Endothelial cell of umbilical vein (primary cell): ENCODE measurements around the gene TBC1D9. TPM values are rescaled to one million over a fixed set of nuclear protein-coding genes. Genes with fewer than 3 reads are reported as not detected.

Source experiments
- BruUV-seq: library from RNA; stranded (reverse); fragments of 400-500 nt; replicated peaks from 2 replicates; lab custom pipeline; 2021; lab: Mats Ljungman, UMichigan
- CTCF ChIA-PET: fragments of 300-600, 350-600 bp; sonication (Branson Sonifier 250); formaldehyde crosslinking; loops from one replicate; lab custom pipeline; 2021; ENCODE audit warnings: antibody characterized with exemption, inconsistent platforms; lab: Charles Lee
- POLR2A ChIA-PET: fragments of 300-600, 350-600 bp; sonication (Branson Sonifier 250); formaldehyde crosslinking; loops from one replicate; lab custom pipeline; 2021; ENCODE audit warnings: antibody characterized with exemption, inconsistent platforms; lab: Charles Lee
- DNase-seq: peaks from one replicate; pipeline ENCODE4 v3.0.0-alpha.2; 2011; ENCODE audit warnings: low read depth, low spot score
- FAIRE-seq: peaks from 2 replicates; lab custom pipeline; 2011; peaks lifted over from hg19 to GRCh38; lab: Jason Lieb, UNC
- H2AFZ ChIP-seq: 2 replicates; pipeline ENCODE4 v1.6.0; 2012; ENCODE audit warnings: low read depth, low read length, control low read depth, inconsistent platforms
- H3K27ac ChIP-seq: 2 replicates; pipeline ENCODE4 v1.5.1; 2011; ENCODE audit warnings: low read depth, mild to moderate bottlenecking, control low read depth, low read length, moderate library complexity; ENCODE audit not compliant: insufficient read depth
- H3K27me3 ChIP-seq, 2 experiments: 2 replicates each; pipeline versions ENCODE4 v1.6.0 to v1.6.1; 2011; ENCODE audit warnings: low read length in 2 of 2, mixed read lengths in 1 of 2; ENCODE audit not compliant: control insufficient read depth in 2 of 2, insufficient read depth in 2 of 2
- H3K36me3 ChIP-seq, 2 experiments: 2 replicates in 1 of 2; 3 replicates in 1 of 2; pipeline ENCODE4 v1.5.1; 2011; ENCODE audit warnings: low read length in 2 of 2, mild to moderate bottlenecking in 1 of 2, moderate library complexity in 1 of 2; ENCODE audit not compliant: control insufficient read depth in 2 of 2, insufficient read depth in 2 of 2; ENCODE audit errors: extremely low read depth in 1 of 2
- H3K4me1 ChIP-seq: 3 replicates; pipeline ENCODE4 v1.5.1; 2011; ENCODE audit warnings: mild to moderate bottlenecking, low read length; ENCODE audit not compliant: control insufficient read depth, insufficient read depth; ENCODE audit errors: extremely low read depth
- H3K4me2 ChIP-seq: 2 replicates; pipeline ENCODE4 v1.6.1; 2011; ENCODE audit warnings: low read length, control low read depth, mixed read lengths; ENCODE audit not compliant: insufficient read depth
- H3K4me3 ChIP-seq, 3 experiments: fragments of 200-600 bp in 1 of 3; sonication (generic), shearing (Covaris generic) in 1 of 3; replicated peaks in 1 of 3; 2 replicates each; pipeline ENCODE4 v1.5.1; 2011 to 2016; ENCODE audit warnings: control low read depth in 3 of 3, low read length in 3 of 3, mild to moderate bottlenecking in 2 of 3, inconsistent platforms in 1 of 3, low read depth in 1 of 3, moderate library complexity in 1 of 3; ENCODE audit not compliant: insufficient read depth in 1 of 3
- H3K79me2 ChIP-seq: 2 replicates; pipeline ENCODE4 v1.6.0; 2012; ENCODE audit warnings: low read length, inconsistent platforms; ENCODE audit not compliant: control insufficient read depth, insufficient read depth
- H3K9ac ChIP-seq: replicated peaks from 2 replicates; pipeline ENCODE3; 2011; ENCODE audit warnings: low read length, control low read depth; ENCODE audit not compliant: insufficient read depth; ENCODE audit errors: extremely low read depth
- H3K9me1 ChIP-seq: replicated peaks from 3 replicates; pipeline ENCODE4 v1.6.0; 2011; ENCODE audit warnings: mild to moderate bottlenecking, low read length; ENCODE audit not compliant: control insufficient read depth, insufficient read depth; ENCODE audit errors: extremely low read depth
- H3K9me3 ChIP-seq: replicated peaks from 2 replicates; pipeline ENCODE4 v1.5.1; 2012; ENCODE audit warnings: low read length, inconsistent platforms; ENCODE audit not compliant: control insufficient read depth, insufficient read depth
- H4K20me1 ChIP-seq: replicated peaks from 2 replicates; pipeline ENCODE3; 2011; ENCODE audit warnings: mild to moderate bottlenecking, low read length; ENCODE audit not compliant: control insufficient read depth, insufficient read depth; ENCODE audit errors: extremely low read depth
- EZH2 ChIP-seq: IDR thresholded peaks from 2 replicates; pipeline ENCODE4 v1.6.1; 2012; ENCODE audit warnings: borderline replicate concordance, low read depth, mild to moderate bottlenecking, moderate library complexity, low read length, inconsistent platforms; ENCODE audit not compliant: severe bottlenecking
- FOS ChIP-seq: IDR thresholded peaks from 2 replicates; pipeline ENCODE4 v1.6.1; 2011; ENCODE audit warnings: mild to moderate bottlenecking, low read length, moderate library complexity, borderline replicate concordance; ENCODE audit not compliant: insufficient read depth
- GATA2 ChIP-seq: IDR thresholded peaks from 2 replicates; pipeline ENCODE4 v1.7.0; 2011; ENCODE audit warnings: low read depth, mild to moderate bottlenecking, moderate library complexity, mixed read lengths, low read length; ENCODE audit not compliant: insufficient read length, insufficient read depth
- JUN ChIP-seq: IDR thresholded peaks from 2 replicates; pipeline ENCODE4 v1.6.1; 2011; ENCODE audit warnings: borderline replicate concordance, low read depth; ENCODE audit not compliant: insufficient read length, insufficient read depth
- MYC ChIP-seq: IDR thresholded peaks from one replicate; pipeline ENCODE4 v1.6.1; 2011; ENCODE audit warnings: mild to moderate bottlenecking, low read depth, low read length
- POLR2A ChIP-seq: IDR thresholded peaks from 2 replicates; pipeline ENCODE4 v1.6.1; 2012; ENCODE audit warnings: low read depth, mild to moderate bottlenecking, control low read depth, low read length
- POLR2AphosphoS5 ChIP-seq: IDR thresholded peaks from 2 replicates; pipeline ENCODE4 v1.6.1; 2012; ENCODE audit warnings: low read depth, mild to moderate bottlenecking, control low read depth, low read length, moderate library complexity; ENCODE audit not compliant: insufficient read depth
- dilution Hi-C: fragments of 300-500 bp; cut with MboI; formaldehyde crosslinking; loops from one replicate; pipeline ENCODE4 v1.15.0; 2019; ENCODE audit warnings: low sequenced_read_pairs; ENCODE audit not compliant: extremely low pct_ligation_motif_present
- intact Hi-C: fragments of 100-400 bp; cut with micrococcal nuclease; formaldehyde crosslinking; loops from one replicate; pipeline ENCODE4 v1.10.0; 2022
- polyA plus RNA-seq, 4 experiments: library from polyadenylated mRNA; depleted of rRNA in 3 of 4; stranded (reverse) in 3 of 4; unstranded in 1 of 4; fragments of >200 nt; gene quantifications; 2 replicates each; pipeline versions ENCODE4 v1.2.1 to v1.2.3, GENCODE V29; 2011 to 2012; ENCODE audit warnings: missing spikeins in 1 of 4
- total RNA-seq: library from RNA; stranded (reverse); gene quantifications from 2 replicates; pipeline ENCODE4 v1.2.3, GENCODE V29; 2021
- TF ChIP-seq, protein P1 (sequence below): IDR thresholded peaks from 2 replicates; pipeline ENCODE4 v1.6.1; 2011; ENCODE audit not compliant: insufficient read depth, insufficient read length
- TF ChIP-seq, protein P2 (sequence below), 2 donors: IDR thresholded peaks; 1 replicate in 1 of 2; 2 replicates in 1 of 2; pipeline ENCODE4 v1.5.1; 2011; ENCODE audit warnings: low read length in 2 of 2, mild to moderate bottlenecking in 2 of 2, moderate library complexity in 2 of 2, control low read depth in 1 of 2, inconsistent platforms in 1 of 2, low read depth in 1 of 2; ENCODE audit not compliant: insufficient read depth in 1 of 2; ENCODE audit errors: extremely low read depth in 1 of 2

TBC1D9 gene
- total and polyA plus RNA-seq, 2 donors (not counting 3 experiments of a cell fraction or from before 2014, with no cell fraction given) = 21.7 to 45.3 TPM

DNA sequence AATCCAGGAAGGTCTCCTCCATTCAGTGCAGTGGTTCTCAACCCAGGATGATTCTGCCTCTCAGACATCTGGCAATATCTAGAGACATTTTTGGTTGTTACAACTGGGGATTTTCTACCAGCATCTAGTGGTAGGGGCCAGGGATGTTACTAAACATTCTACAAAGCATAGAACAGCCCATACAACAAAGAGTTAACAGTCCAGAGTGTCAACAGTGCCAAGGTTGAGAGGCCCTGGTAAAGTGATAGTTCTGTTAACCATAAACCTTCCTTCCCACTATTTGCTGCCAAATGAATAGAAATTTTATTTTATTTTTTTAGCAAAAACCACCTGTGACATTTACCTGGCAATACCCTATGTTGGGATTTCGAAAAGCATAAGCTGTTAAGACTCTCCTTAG lies 94.6 kb downstream of the TBC1D9 start:
- no peak overlapping the region for H3K4me3 ChIP-seq
- DNase-seq = no peak
- H2AFZ ChIP-seq = no peak overlapping the region
- POLR2A ChIA-PET = no interaction called here
- TF ChIP-seq, protein P1, sequence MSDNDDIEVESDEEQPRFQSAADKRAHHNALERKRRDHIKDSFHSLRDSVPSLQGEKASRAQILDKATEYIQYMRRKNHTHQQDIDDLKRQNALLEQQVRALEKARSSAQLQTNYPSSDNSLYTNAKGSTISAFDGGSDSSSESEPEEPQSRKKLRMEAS = no peak
- TF ChIP-seq GATA2 (no peak), JUN (no peak), POLR2AphosphoS5 (no peak)
- no peak overlapping the region for H3K4me2 ChIP-seq
- no peaks in the 10 kb centered on the region for H3K4me1 ChIP-seq
- H3K9me3 ChIP-seq = no peaks in the 10 kb centered on the region
- no peak overlapping the region for H3K9ac ChIP-seq
- no TSS peak for BruUV-seq
- peaks cover 7 to 15% of the 10 kb centered on the region in 2 experiments for H3K36me3 ChIP-seq
- H3K9me1 ChIP-seq = no peaks in the 10 kb centered on the region
- dilution Hi-C loops (no loop called here), intact Hi-C loops (no loop called here)
- H3K79me2 ChIP-seq = no peaks in the 10 kb centered on the region
- H3K27ac ChIP-seq = no peak overlapping the region
- H4K20me1 ChIP-seq = no peaks in the 10 kb centered on the region
- no peaks in the 10 kb centered on the region for H3K27me3 ChIP-seq
- FAIRE-seq = no peak
- CTCF ChIA-PET = interaction anchor here (1.5 kb wide), 1 partner anchor 190 kb away, joined by 4 read pairs; no protein-coding TSS in a partner anchor

DNA sequence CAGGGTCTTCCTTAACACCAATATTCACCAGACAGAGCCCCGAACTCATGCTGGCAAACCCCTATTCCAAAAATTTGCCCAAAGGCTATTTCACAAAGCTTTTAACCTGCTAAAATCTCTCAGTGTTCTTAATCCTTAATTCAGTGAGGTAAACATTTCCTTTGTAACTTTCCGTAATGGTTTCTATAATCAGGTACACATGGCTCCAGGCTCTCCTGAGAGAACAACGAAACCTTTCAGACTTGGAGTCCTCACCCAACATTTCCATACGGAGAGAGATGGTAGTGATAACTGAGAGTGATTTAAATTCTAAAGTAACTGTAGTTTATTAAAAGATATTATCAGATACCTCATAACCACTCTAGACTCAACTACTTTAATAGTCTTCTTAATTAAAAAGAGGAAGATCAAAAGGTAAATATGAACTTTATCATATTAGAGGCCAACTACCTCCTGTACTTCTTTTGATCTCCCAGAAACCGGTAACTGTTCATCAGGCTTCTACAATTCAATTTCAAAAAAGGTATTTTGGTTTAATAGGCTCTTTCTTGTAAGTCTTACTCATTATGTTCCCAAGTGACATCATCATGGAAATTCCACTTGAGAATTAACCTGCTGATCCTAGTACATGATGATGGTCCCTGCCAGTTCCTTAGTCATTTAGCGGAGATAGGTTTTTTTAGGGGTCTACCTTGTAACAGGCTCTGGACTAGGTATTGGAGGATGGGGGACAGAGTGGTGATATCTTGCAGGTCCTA lies 96.1 kb downstream of the TBC1D9 start:
- TF ChIP-seq POLR2AphosphoS5 (no peak), POLR2A (no peak), MYC (no peak), EZH2 (no peak), GATA2 (no peak), JUN (no peak), FOS (no peak)
- TF ChIP-seq, protein P2, sequence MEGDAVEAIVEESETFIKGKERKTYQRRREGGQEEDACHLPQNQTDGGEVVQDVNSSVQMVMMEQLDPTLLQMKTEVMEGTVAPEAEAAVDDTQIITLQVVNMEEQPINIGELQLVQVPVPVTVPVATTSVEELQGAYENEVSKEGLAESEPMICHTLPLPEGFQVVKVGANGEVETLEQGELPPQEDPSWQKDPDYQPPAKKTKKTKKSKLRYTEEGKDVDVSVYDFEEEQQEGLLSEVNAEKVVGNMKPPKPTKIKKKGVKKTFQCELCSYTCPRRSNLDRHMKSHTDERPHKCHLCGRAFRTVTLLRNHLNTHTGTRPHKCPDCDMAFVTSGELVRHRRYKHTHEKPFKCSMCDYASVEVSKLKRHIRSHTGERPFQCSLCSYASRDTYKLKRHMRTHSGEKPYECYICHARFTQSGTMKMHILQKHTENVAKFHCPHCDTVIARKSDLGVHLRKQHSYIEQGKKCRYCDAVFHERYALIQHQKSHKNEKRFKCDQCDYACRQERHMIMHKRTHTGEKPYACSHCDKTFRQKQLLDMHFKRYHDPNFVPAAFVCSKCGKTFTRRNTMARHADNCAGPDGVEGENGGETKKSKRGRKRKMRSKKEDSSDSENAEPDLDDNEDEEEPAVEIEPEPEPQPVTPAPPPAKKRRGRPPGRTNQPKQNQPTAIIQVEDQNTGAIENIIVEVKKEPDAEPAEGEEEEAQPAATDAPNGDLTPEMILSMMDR (IDR thresholded peaks at IDR 0.05; ENCODE audit: extremely low read depth in 1 of 2, insufficient read depth in 1 of 2, low read depth in 1 of 2, low read length in 2 of 2) = no peak
- TF ChIP-seq, protein P1 = no peak
- Histone ChIP-seq H3K9ac (no peak overlapping the region), H3K27ac (no peak overlapping the region), H3K9me1 (no peaks in the 10 kb centered on the region), H3K4me1 (no peaks in the 10 kb centered on the region), H4K20me1 (no peaks in the 10 kb centered on the region), H3K79me2 (no peaks in the 10 kb centered on the region), H3K4me2 (no peak overlapping the region), H3K4me3 (no peak overlapping the region), H3K27me3 (no peaks in the 10 kb centered on the region), H2AFZ (no peak overlapping the region), H3K9me3 (no peaks in the 10 kb centered on the region), H3K36me3 (peaks cover 12 to 17% of the 10 kb centered on the region in 2 experiments)
- dilution Hi-C loops (no loop called here), intact Hi-C loops (no loop called here)
- FAIRE-seq = no peak
- ChIA-PET POLR2A (no interaction called here), CTCF (interaction anchor here (1.4 to 1.5 kb wide), 2 partner anchors 23 to 191 kb away, joined by 3 to 4 read pairs (median 3); no protein-coding TSS in a partner anchor)
- no TSS peak for BruUV-seq
- no peak for DNase-seq
